HCT116 (cell line): Measurements from ENCODE around the gene LRRC3B.

Experiments used
- CTCF ChIP-seq, 3 experiments: fragments of 200-600 bp in 1 of 3; sonication (generic) in 1 of 3; IDR thresholded peaks in 2 of 3; conservative IDR thresholded peaks in 1 of 3; 2 replicates each; pipeline ENCODE4 v1.5.1; 2012 to 2017; ENCODE audit warnings: low read depth in 2 of 3, low read length in 2 of 3, antibody characterized with exemption in 1 of 3, borderline replicate concordance in 1 of 3, control low read depth in 1 of 3, mild to moderate bottlenecking in 1 of 3, mixed read lengths in 1 of 3, mixed run types in 1 of 3, moderate library complexity in 1 of 3; ENCODE audit not compliant: insufficient read depth in 1 of 3
- EGR1 ChIP-seq: IDR thresholded peaks from 2 replicates; pipeline ENCODE4 v1.6.1; 2012; ENCODE audit warnings: low read depth
- EZH2phosphoT487 ChIP-seq: fragments of 200-600 bp; IDR thresholded peaks from 2 replicates; pipeline ENCODE4 v1.6.1; 2018; ENCODE audit warnings: antibody characterized with exemption, borderline replicate concordance
- POLR2A ChIP-seq: IDR thresholded peaks from 2 replicates; pipeline ENCODE4 v1.7.0; 2011; ENCODE audit warnings: borderline replicate concordance; ENCODE audit not compliant: insufficient read depth, insufficient read length; ENCODE audit errors: extremely low read depth

GRCh38 chr3:26628915-26629314, 6.3 kb downstream of the LRRC3B start:
- TF ChIP-seq POLR2A = no peak
- no peak for TF ChIP-seq EZH2phosphoT487
- no peak for TF ChIP-seq CTCF (IDR thresholded peaks at IDR 0.05 in 2 of 3, conservative IDR thresholded peaks at IDR 0.05 in 1 of 3; ENCODE audit: borderline replicate concordance in 1 of 3, insufficient read depth in 1 of 3, low read depth in 2 of 3, low read length in 2 of 3)
- no peak for TF ChIP-seq EGR1
